GM23338 (cell line): ENCODE results near the gene DYTN.

Experiments
- CTCF ChIP-seq, 2 experiments: fragments of 200-600 bp in 1 of 2; sonication (generic) in 1 of 2; conservative IDR thresholded peaks; 2 replicates each; pipeline versions ENCODE4 v1.5.1 to v1.6.1; 2016 to 2017; ENCODE audit warnings: antibody characterized with exemption in 2 of 2, low read depth in 2 of 2, mild to moderate bottlenecking in 2 of 2, moderate library complexity in 1 of 2
- EZH2 ChIP-seq: fragments of 200-600 bp; sonication (generic); IDR thresholded peaks from one replicate; pipeline ENCODE4 v1.8.0; 2017; ENCODE audit warnings: antibody characterized with exemption, mild to moderate bottlenecking, low read depth; ENCODE audit not compliant: unreplicated experiment
- EZH2phosphoT487 ChIP-seq: fragments of 200-600 bp; sonication (generic); IDR thresholded peaks from one replicate; pipeline ENCODE4 v1.8.1; 2018; ENCODE audit warnings: antibody characterized with exemption; ENCODE audit not compliant: unreplicated experiment
- POLR2AphosphoS5 ChIP-seq: IDR thresholded peaks from 2 replicates; pipeline ENCODE4 v1.6.1; 2016; ENCODE audit warnings: antibody characterized with exemption, low read depth

- TF ChIP-seq EZH2 (no peak), CTCF (conservative IDR thresholded peaks at IDR 0.05; ENCODE audit: low read depth in 2 of 2) (no peak), EZH2phosphoT487 (no peak), POLR2AphosphoS5 (no peak)
Measured at GRCh38 chr2:206614811-206615210, 103.4 kb downstream of the DYTN start.
